GDM1 (cell line): Measurements from ENCODE around the gene ATF3.

Experiments
- DNase-seq: peaks from one replicate; lab custom pipeline; 2025; lab: John Stamatoyannopoulos, UW

ATF3 gene

DNA sequence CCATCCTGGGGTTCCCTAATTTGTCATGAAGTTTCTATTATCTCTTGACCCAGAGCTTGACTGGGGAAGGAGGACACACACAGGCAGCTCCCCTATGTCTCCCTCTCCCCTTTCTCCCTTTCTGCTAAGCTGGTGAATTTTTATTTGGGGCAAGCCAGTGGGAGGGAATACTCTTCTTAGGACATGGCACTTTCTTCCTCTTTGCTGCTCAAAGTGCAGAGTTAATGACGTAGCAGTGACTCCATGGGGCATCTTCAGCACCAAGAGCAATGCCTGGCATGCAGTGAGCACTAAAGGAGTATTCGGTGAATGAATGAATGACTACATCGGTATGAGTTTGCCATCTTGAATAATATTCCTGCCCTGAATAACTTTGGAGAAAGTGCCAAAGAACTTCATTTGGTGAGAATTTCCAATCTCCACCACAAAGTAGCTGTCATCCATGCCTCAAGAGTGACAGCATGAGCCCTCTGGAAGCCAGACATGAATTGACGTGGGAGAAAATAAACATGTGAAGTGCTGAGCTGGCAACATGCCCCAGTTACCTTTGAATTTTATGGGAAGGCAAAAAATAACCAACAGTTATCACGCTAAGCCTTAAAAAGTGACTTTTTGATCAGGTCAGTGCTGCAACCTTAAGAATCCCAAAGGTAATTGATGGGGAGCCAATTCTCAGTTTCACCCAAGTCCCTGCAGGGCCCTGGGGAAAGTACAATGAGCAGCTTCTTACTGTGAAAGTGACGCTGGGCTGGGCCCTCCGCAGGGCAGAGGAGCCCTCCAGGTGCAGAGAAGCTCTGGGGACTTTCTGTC lies 22.1 kb upstream of the ATF3 start:
- DNase-seq, result no peak

DNA sequence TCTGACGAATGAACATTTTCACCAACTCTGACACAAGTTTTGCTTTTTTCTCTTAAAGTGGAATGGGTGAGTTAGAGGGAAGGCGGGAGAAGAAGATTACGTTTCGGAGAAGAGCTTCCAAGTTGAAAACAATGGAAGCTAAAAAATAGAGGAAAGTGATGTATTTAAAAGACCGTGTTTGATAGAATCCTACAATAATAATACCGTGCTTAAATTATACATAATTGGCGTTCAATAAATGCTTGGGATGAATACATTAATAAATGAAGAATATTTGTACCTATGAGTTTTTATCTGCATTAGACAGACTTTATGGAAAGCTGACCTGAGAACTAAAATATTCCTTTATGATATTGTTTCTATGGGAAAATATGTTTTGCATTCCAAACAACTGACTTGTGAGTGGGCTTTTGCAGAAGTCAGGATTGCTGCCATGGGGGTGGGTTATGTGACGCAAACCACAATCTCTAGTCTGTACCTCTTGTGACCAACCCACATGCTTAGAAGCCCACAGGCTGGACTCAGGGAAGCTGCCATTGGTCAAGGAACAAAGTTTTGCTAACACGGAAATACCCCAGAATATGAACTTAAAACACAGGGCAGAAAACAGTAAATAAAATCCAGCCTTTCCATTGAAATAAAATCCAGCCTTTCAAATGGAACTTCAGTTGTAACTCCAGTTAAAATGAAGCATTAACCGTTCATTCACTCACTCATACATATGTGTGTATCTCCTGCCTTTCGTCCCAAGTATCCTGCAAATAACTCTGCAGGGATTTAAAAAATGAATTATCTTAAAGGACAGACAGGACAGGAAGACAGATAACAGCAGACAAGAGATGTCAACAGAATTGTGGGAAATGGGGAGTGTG lies 21.3 kb upstream of the ATF3 start:
- DNase-seq, result no peak

DNA sequence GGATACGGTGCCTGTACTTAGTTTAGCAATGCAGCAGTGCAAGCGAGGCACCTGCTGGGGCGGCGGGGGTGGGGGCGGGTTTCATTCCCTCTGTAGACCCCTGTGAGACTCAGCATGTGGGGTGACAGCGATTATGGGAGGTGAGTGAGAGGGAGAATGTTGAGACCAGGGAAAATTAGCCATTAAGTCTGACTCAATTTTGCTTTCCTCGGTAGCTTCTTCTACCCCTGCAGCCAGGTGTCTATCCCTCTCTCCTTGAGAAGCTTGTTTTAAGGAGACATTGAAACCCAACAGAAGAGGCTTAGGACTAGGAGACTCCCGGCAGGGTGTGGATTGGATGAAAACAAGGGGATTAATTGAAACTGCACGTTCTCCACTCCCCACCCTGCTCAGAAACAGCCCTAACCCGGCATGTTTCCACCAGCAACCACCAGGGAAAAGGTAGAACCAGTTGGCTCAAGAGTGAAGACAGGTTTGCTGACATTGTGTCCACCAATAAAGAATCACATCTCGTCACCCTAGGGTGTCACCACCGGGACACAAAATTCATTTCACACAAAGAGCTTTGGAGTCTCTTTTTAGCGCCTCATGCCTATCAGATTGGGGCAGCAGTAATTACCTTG lies 20.6 kb upstream of the ATF3 start:
- DNase-seq, result no peak

DNA sequence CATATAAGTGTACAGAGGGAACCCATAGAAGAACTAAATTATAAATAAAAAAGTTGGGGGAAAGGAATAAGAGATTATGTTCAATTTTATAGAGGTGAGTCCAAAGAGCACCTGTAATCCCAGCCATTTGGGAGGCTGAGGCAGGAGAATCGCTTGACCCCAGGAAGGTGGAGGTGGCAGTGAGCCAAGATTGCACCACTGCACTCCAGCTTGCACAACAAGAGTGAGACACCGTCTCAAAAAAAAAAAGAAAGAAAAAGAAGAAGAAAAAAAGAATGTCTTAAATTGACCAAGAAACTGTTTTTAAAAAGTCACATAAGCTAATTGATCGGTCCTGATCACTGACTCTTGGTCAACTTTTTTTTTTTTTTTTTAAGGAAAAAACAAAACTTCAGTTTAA lies 19.1 kb upstream of the ATF3 start:
- no peak for DNase-seq

DNA sequence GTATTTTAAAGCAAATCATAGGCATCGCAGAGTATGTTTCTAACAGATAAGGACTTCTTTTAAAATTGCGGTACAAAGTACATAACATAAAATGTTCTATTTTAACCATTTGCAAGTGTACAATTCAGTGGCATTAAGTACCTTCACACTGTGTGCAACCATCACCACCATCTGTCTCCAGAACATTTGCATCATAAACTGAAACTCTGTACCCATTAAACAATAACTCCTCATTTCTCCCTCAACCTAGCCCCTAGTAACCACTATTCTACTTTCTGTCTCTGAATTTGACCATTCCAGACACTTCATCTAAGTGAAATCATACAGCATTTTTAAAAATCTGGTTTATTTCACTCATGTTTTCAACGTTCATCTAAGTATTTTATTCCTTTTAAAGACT lies 16.6 kb upstream of the ATF3 start:
- no peak for DNase-seq

DNA sequence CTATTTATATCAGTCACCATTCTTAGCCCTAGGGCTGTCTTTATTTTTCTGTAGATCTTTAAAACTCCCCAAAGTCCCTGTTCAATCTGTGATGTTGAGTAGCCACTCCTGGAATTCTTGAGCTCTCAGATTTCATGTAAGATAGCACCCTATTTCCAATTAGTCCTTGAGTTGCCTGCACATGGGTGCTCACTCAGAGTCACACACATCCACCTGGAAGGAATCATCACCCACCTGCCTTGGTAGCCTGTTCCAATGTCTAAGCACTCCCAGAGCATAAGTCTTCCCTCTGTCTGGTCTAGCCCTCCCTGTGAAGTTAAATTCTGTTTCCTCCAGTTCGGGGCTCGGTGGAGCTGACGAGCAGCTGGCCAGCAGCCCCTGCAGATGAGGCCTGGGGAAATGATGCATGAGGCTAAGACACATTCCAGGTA lies 14.7 kb upstream of the ATF3 start:
- no peak for DNase-seq

DNA sequence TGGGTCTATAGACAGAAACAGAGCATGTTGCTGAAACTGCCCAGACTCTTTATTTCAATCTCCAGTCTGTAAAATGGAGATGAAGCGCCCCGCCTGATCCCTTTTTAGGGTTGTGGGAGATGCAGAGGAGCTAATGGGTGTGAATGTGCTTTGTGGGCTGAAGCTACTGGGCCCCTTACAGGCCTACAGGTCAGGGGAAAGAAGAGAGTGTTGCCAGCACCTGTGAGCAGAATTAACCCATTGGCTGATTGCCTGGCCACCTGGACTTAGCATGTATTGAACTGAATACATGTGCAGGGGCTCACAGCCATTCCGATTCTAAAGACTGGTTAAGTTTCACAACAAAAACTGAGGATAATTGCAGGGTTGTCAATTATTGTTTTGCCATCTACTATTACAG lies 13.9 kb upstream of the ATF3 start:
- no peak for DNase-seq

DNA sequence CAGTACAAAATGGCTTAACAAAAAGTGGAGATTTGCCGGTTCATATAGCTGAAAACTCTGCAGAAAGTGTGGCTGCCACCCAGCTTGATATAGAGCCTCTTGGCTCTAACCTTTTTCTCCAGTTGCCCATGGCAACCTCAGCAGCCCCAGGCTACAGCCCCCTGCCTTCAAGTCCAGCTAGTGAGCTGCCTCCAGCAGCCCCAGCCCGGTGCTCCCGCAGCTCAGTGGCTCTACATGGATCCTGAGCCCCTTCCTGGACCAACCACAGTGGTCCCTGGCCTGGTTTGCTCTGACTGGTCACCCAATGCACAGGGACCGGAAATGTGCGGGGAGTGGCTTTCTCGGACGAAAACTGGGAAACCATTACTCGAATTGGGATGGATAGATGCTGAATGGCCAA lies 13.3 kb upstream of the ATF3 start:
- no peak for DNase-seq

DNA sequence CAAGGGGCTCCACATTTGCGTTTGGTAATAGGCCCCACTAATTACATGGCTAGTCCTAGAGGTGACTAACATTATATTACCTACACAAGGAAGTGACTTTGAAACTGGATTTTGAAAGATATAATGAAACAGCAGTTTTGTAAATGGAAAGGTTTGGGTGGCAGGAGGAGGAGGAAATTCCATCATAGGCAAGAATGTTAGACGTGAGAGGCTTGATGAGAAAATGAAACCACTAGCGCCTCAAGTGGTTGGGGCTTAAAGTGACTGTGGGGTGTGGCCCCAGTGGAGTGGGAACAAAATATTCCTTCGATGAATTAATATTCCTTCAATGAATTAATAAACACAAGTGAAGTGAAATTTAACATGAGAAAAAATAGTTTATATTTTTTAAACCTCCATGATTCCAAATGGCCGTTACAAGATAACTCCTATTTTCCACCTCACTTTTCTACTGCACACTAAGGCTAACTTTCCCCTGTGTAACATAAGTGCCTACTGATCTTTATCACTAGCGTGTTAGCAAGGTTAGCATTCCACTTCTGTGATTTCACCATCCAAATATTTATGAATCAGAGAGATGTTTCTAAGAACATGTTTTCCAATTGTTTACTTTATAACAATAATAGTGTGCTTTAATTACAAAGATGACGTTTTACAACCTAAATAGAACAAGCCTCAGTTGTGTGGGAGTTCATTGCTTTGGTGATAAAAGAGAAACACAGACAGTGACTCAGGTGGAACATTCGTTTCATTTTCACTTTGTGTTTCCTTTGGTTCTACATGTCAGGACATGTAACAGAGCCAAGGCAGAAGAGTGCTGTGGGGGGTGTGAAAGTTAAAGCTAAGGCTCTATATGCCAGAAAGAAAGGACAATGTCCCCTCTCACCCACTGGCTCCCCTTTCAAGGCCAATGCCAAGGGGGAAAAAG lies 12.5 kb upstream of the ATF3 start:
- peak; percentile 65 for DNase-seq

DNA sequence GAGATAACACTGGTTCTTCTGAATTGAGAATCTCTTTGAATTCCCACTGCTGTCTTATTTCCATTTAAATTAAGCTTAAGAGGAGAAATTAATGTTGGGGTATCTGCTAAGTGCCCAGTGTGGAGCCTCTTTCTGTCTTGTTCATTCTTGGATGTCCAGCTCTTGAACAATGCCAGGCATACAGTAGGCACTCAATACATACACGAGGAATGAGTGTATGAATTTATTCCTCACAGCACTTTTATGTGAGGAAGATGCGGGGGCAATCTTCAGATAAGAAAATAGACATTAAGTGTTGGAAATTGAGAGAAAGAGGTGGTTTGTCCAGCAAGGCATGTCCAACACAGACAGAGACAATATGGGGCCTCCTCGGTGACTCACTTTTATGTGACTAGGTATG lies 11.8 kb upstream of the ATF3 start:
- DNase-seq, result no peak

DNA sequence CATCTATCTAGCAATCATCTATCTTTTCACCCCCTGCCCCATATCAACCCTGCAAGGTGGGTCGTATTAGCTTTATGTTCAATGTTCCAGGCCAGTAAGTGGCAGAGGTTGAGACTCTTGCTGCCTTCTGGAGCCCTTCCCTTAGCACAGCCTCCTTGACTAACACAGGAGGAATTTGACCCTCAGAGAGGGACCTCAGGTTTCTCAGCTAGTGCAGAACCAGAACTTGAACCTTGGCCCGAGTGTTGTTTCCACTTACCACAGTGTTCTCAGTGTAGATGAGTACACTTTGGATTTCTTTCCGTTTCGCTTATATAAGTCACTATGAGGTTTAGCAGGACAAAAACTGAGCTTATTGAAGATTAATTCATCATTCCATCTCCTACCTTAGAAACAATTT lies 11.1 kb upstream of the ATF3 start:
- no peak for DNase-seq

DNA sequence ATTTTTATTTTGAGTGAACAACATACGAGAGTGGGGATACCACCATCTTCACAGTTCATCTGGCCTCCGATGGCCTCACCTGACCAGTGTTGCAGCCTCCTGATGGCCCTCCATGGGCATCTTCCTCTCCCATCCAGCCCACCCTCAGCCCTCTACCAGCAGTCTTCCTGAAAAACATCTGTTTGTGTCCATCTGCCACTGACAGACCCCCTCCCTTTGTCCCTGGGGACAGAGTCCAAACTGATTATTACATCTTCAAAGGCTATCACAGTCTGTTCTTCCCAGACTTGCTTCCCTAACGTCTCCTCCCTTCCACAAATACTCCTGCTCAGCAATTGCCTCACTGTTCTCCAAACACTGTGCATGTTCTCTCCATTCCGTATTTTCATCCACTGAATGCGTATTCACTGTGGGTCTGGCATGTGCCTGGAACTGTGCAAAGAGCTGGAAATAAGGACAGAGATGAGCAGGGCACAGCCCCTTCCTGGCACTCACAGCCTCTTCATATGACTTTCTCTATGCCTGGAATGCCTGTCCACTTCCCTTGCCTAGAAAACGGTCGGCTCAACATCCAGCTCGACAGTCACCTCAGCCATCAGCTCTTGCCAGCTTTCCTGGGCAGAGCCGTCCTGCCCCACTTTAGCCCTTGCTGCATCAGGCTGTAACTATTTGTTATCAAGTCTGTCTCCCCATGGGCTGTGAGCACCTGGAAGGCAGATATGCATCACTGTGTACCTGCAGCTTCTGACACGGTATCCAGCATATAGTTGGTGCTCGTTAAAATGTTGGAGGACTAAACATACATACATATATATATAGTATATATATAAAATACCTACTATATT lies 8.3 kb upstream of the ATF3 start:
- DNase-seq, result no peak

DNA sequence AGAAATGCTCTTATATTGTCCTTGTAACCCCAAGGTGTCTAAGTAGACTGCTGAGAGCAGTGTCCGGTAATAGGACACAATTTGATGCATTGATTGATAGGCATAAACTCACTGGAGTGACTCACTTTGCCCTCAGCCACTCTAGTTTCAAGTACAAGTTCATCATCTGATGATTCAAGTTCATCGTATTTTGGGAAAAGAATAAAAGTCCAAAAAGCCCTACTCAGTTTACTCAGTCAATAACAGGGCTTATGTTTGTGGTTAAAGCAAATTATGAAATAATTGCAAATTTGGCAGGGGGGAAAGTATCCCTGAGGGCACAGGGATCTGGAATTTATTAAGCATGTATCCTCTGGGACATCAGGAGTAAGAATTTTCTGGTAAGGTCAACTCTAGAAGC lies 7.6 kb upstream of the ATF3 start:
- no peak for DNase-seq

DNA sequence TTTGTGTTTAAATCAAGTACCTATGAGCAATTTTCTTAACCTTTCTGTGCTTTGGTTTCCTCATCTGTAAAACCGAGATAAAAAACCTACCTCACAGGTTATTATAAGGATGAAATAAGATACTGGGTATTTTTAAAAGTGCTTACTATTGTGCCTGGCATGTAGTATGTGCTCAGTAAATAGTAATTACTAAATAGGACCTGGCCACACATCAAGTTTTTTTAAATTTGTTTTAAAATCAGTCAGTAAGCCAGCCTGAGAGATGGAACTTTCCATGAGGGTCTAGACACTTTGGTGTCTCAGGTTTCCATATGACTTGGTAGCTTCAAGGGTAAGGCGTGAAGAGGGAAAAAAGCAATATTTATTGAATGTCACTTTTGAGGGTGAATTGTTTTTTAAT lies 7.0 kb upstream of the ATF3 start:
- no peak for DNase-seq

DNA sequence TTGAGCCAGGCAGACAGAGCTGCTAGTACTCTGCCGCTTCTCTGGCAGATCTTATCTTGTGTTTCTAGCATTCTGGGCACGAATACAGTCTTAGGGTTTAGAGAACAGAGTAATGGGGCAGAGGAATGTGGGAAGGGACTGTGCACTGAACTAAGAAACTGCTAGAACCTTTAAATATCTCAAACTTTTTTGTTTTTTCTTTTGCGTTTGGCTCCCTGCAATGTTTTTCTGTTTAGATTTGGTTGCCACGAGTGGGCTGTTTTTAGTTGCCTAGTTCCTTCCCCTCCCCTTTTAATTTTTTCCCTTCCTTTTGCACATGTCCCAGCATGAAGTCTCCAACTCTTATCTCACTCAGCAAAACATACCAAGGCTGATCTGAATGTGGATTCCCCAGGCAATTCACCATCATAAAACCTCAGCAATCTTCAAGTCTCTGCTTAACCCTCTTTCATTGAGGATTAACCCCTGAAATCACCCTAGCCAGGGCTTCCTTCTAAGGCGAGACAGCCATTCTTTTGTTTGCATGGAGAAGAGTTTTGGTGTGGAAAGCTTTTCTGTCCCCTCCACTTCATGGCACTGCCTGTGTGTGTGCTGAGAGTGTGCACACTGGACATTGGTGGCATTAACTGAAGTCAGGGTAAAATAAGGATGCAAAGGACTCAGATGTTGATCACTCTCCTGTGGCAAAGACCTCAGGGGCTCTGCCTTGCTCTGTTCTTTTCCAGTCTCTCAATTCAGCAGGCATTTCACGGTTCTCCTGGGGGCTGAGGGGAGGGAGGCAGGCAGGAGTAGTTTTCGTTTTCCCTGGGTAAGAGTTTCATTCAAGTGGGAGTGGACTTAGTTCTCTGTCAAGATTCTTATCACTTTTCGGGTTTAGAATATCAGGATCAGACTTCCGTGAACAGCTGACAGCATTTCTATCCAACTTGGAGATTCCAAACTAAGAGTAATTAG lies 2.8 kb upstream of the ATF3 start:
- no peak for DNase-seq

DNA sequence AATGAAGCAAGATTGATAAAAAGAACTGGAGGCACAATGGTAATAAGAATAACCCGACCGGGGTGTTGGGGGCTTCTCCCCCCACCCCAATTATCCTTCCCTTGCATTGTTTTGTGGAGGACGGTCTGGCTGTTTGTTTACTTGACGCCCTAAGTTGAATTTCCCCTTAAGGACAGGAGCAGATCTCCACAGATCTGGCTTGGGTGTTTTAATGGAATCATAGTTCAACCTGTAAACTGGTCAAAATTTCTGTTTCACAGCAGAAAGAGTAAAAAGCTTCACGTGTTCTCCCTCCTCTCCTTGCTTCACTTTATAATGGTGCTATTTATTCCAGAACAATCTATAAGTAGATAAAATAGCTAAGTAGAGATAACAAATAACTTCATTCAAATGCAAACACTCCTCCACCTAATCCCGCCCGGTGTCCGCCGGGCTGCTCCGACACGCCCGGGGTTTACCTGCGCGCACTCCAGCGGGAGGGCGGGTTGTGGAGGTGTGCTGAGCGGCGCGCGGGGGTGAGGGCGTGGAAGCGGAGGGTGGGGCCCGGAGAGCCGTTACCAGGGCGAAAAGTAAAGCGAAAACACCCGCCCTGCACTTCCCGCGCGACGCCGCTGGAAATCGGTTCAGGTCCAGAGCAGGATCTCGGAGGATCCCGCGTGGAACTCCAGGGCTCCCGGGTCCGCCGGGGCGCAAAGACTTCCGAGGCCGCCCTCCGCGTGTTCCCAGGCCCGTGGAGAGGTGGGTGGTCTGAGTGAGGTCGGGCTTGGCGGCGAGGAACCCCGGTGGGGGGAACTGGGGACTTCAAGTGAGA lies 2.0 kb upstream of the ATF3 start:
- no peak for DNase-seq

DNA sequence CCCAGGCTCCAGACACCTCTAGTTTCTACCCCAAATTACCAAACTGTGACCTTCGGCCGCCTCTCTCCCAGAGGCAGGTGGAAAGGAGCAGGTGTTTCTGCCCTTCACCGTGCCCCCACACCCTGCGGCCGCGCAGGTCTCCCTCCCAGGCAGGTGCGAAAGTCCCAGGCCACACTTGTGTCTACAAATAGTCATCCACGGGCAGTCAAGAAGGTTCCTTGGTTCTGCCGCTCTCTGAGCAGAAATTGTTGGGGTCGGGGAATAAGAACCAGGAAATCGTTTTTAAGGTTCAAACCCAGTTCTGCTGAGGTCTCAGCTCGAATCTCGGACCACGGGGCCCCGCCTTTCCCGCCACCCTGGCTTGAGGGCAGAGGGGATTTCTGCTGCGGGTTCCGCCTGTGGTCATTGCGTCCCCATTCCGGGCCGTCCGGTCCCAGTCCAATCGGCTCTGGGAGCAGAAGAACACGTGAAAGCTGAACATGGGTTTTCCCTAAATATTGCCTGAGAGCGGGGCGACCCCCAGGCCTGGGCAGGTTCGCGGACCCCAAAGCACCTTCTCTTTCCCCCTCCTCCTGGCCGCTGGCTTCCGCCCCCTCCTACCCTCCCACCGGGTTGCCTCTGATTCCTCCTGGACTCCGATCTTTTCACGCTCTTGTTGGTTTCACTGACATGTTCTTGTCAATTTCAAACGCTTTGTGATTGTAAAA lies 1.2 kb upstream of the ATF3 start:
- DNase-seq, result no peak

DNA sequence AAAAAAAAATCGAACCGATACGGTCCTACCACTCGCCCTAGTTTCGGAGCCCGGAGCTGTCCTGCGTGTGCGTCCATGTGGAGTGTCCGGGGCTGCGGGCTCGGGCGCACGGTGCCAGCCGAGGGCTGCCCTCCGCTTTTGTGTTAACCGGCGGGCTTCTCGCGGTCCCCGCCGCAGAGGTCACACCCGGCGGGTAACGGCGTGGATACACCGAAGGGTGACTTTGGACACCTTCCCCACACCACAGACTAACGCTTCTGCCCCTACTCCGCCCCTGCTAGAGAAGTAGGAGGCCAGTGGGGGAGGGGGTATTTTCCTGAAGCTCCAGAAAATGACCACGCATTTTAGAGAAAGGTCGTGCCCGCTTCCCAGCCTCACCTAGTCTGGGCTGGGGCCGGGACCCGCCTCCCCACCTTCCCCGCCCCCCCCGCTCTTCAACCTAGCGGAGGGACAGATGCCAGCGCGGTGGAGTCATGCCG lies 609 bp upstream of the ATF3 start:
- no peak for DNase-seq
